HUDEP-2 (cell line): ENCODE results near the gene EPHA8.

Source experiments
- DNase-seq, 76 experiments: peaks; one replicate each; lab custom pipeline; 2025; ENCODE audit not compliant: unreplicated experiment in 76 of 76; lab: John Stamatoyannopoulos, UW

Gene EPHA8

GRCh38 chr1:22587247-22587646 lies 24.0 kb downstream of the EPHA8 start:
- DNase-seq: no peak

GRCh38 chr1:22588899-22589422 lies 25.7 kb downstream of the EPHA8 start:
- no peak for DNase-seq

- DNase-seq: no peak
These were observed 28.3 kb downstream of the EPHA8 start for GRCh38 chr1:22591576-22591975.

GRCh38 chr1:22592051-22592450 lies 28.8 kb downstream of the EPHA8 start:
- DNase-seq: no peak

- DNase-seq: no peak
These were observed 29.9 kb downstream of the EPHA8 start for GRCh38 chr1:22592919-22593790.

GRCh38 chr1:22594396-22594795 lies 31.1 kb downstream of the EPHA8 start:
- no peak for DNase-seq

GRCh38 chr1:22595108-22595507 lies 31.8 kb downstream of the EPHA8 start:
- DNase-seq: no peak

- no peak for DNase-seq
These were observed 34.1 kb downstream of the EPHA8 start for GRCh38 chr1:22597301-22597965.

GRCh38 chr1:22597996-22598395 lies 34.7 kb downstream of the EPHA8 start:
- DNase-seq: no peak

GRCh38 chr1:22598736-22599135 lies 35.4 kb downstream of the EPHA8 start:
- no peak for DNase-seq

GRCh38 chr1:22600071-22600816 lies 37.0 kb downstream of the EPHA8 start:
- no peak for DNase-seq

- no peak for DNase-seq
These were observed 37.7 kb downstream of the EPHA8 start for GRCh38 chr1:22600817-22601605.

- DNase-seq: no peak
These were observed 38.3 kb downstream of the EPHA8 start for GRCh38 chr1:22601610-22602009.

- DNase-seq: no peak
These were observed 38.9 kb downstream of the EPHA8 start for GRCh38 chr1:22602060-22602740.

- no peak for DNase-seq
These were observed 42.9 kb downstream of the EPHA8 start for GRCh38 chr1:22606161-22606560.

- DNase-seq: no peak
These were observed 43.9 kb downstream of the EPHA8 start for GRCh38 chr1:22607154-22607553.

- no peak for DNase-seq
These were observed 45.1 kb downstream of the EPHA8 start for GRCh38 chr1:22608361-22608760.

GRCh38 chr1:22609291-22609690 lies 46.0 kb downstream of the EPHA8 start:
- no peak for DNase-seq

- peak in 34 of 76 experiments; percentile 2 to 52 (median 20) for DNase-seq
These were observed 48.2 kb downstream of the EPHA8 start for GRCh38 chr1:22611530-22611947.
